MM.1S (cell line): ENCODE results near the gene EDAR.

ENCODE experiments used
- DNase-seq: peaks from one replicate; pipeline ENCODE4 v3.0.0-alpha.2; 2015
- H2AFZ ChIP-seq: fragments of 300-600 bp; sonication (generic); 2 replicates; pipeline ENCODE4 v1.6.0; 2016; ENCODE audit warnings: antibody characterized with exemption, low read length
- H3F3A ChIP-seq: fragments of 300-600 bp; sonication (generic); 2 replicates; pipeline ENCODE4 v1.6.1; 2016; ENCODE audit warnings: mild to moderate bottlenecking, antibody characterized with exemption, low read length, moderate library complexity, mixed read lengths; ENCODE audit not compliant: insufficient read depth
- H3K27ac ChIP-seq: fragments of 300-600 bp; sonication (generic); 2 replicates; pipeline ENCODE4 v1.5.1; 2016; ENCODE audit warnings: mild to moderate bottlenecking, low read length
- H3K27me3 ChIP-seq: fragments of 300-600 bp; sonication (generic); replicated peaks from 2 replicates; pipeline ENCODE4 v1.6.0; 2016; ENCODE audit warnings: low read length; ENCODE audit not compliant: insufficient read depth
- H3K36me3 ChIP-seq: fragments of 300-600 bp; sonication (generic); replicated peaks from 2 replicates; pipeline ENCODE4 v1.6.1; 2016; ENCODE audit warnings: mild to moderate bottlenecking, low read length, mixed read lengths; ENCODE audit not compliant: insufficient read depth
- H3K4me1 ChIP-seq: fragments of 300-600 bp; sonication (generic); 2 replicates; pipeline ENCODE4 v1.6.1; 2016; ENCODE audit warnings: low read length, mixed read lengths
- H3K4me2 ChIP-seq: fragments of 300-600 bp; sonication (generic); 2 replicates; pipeline ENCODE4 v1.6.0; 2016; ENCODE audit warnings: low read depth, low read length
- H3K4me3 ChIP-seq: fragments of 300-600 bp; sonication (generic); 2 replicates; pipeline ENCODE4 v1.5.1; 2016; ENCODE audit warnings: low read length, mixed read lengths
- H3K79me2 ChIP-seq: fragments of 300-600 bp; sonication (generic); 2 replicates; pipeline ENCODE4 v1.6.1; 2016; ENCODE audit warnings: mixed run types, low read length, mixed read lengths
- H3K9ac ChIP-seq: fragments of 300-600 bp; sonication (generic); 2 replicates; pipeline ENCODE4 v1.6.1; 2016; ENCODE audit warnings: low read length, mixed read lengths
- H3K9me2 ChIP-seq: fragments of 300-600 bp; sonication (generic); replicated peaks from 2 replicates; pipeline ENCODE4 v1.6.1; 2016; ENCODE audit warnings: mild to moderate bottlenecking, low read length, mixed read lengths; ENCODE audit not compliant: insufficient read depth
- H3K9me3 ChIP-seq: fragments of 300-600 bp; sonication (generic); replicated peaks from 2 replicates; pipeline ENCODE4 v1.6.1; 2016; ENCODE audit warnings: mild to moderate bottlenecking, low read length, mixed read lengths; ENCODE audit not compliant: insufficient read depth
- H4K20me1 ChIP-seq: fragments of 300-600 bp; sonication (generic); 2 replicates; pipeline ENCODE4 v1.6.1; 2016; ENCODE audit warnings: mild to moderate bottlenecking, low read length, moderate library complexity, mixed read lengths; ENCODE audit not compliant: insufficient read depth
- CTCF ChIP-seq: fragments of 300-600 bp; sonication (generic); IDR thresholded peaks from 2 replicates; pipeline ENCODE4 v1.5.1; 2016; ENCODE audit warnings: antibody characterized with exemption, low read length, mixed read lengths
- EZH2 ChIP-seq: fragments of 300-600 bp; sonication (generic); optimal IDR thresholded peaks from 2 replicates; pipeline ENCODE3; 2017; ENCODE audit warnings: low read depth, mild to moderate bottlenecking, antibody characterized with exemption, low read length, mixed read lengths
- EZH2phosphoT487 ChIP-seq: fragments of 300-600 bp; sonication (generic); IDR thresholded peaks from 2 replicates; pipeline ENCODE4 v1.6.1; 2018; ENCODE audit warnings: antibody characterized with exemption, low read length

EDAR gene

GRCh38 chr2:108931372-108931771 is 57.6 kb downstream of the EDAR start:
- H3K9ac ChIP-seq, result no peak overlapping the region
- no peaks in the 10 kb centered on the region for H3K79me2 ChIP-seq
- H3F3A ChIP-seq, result no peaks in the 10 kb centered on the region
- H3K27me3 ChIP-seq, result no peaks in the 10 kb centered on the region
- no peak for TF ChIP-seq EZH2
- no peak for TF ChIP-seq CTCF
- no peak for TF ChIP-seq EZH2phosphoT487
- no peaks in the 10 kb centered on the region for H3K4me1 ChIP-seq
- no peaks in the 10 kb centered on the region for H3K36me3 ChIP-seq
- no peak overlapping the region for H3K4me3 ChIP-seq
- no peak overlapping the region for H2AFZ ChIP-seq
- H4K20me1 ChIP-seq, result no peaks in the 10 kb centered on the region
- no peaks in the 10 kb centered on the region for H3K9me3 ChIP-seq
- no peak for DNase-seq
- no peak overlapping the region for H3K4me2 ChIP-seq
- no peak overlapping the region for H3K27ac ChIP-seq
- H3K9me2 ChIP-seq, result no peaks in the 10 kb centered on the region

- Histone ChIP-seq H3K79me2 (no peaks in the 10 kb centered on the region), H3K4me1 (no peaks in the 10 kb centered on the region), H3K4me3 (no peak overlapping the region), H3K27me3 (no peaks in the 10 kb centered on the region), H3K9me3 (no peaks in the 10 kb centered on the region), H4K20me1 (no peaks in the 10 kb centered on the region), H3F3A (no peaks in the 10 kb centered on the region), H3K4me2 (no peak overlapping the region), H3K9me2 (no peaks in the 10 kb centered on the region), H3K9ac (no peak overlapping the region), H3K27ac (no peak overlapping the region), H2AFZ (no peak overlapping the region), H3K36me3 (no peaks in the 10 kb centered on the region)
- DNase-seq, result no peak
- TF ChIP-seq EZH2 (no peak), EZH2phosphoT487 (no peak), CTCF (no peak)
Measured at GRCh38 chr2:108929807-108930425, 59.1 kb downstream of the EDAR start.

- TF ChIP-seq EZH2phosphoT487 (no peak), EZH2 (no peak), CTCF (no peak)
Measured at GRCh38 chr2:108928660-108929377, 60.2 kb downstream of the EDAR start.

More at GRCh38 chr2:108928660-108929377, 60.2 kb downstream of the EDAR start:
- H3K4me3 ChIP-seq, result no peak overlapping the region
- no peaks in the 10 kb centered on the region for H3K36me3 ChIP-seq
- H3K4me1 ChIP-seq, result no peaks in the 10 kb centered on the region
- no peaks in the 10 kb centered on the region for H3K27me3 ChIP-seq
- H3K27ac ChIP-seq, result no peak overlapping the region
- no peaks in the 10 kb centered on the region for H3K9me3 ChIP-seq
- no peaks in the 10 kb centered on the region for H3K9me2 ChIP-seq
- H3K4me2 ChIP-seq, result no peak overlapping the region
- no peak overlapping the region for H2AFZ ChIP-seq
- no peak for DNase-seq
- H4K20me1 ChIP-seq, result no peaks in the 10 kb centered on the region
- H3K9ac ChIP-seq, result no peak overlapping the region
- no peaks in the 10 kb centered on the region for H3F3A ChIP-seq
- H3K79me2 ChIP-seq, result no peaks in the 10 kb centered on the region
